ENCODE measurements around the gene ZFC3H1.

GRCh38 chr12:71585218-71585617 is 78.4 kb downstream of the ZFC3H1 start:
- TF ChIP-seq EZH2 (IDR thresholded peaks at IDR 0.05; ENCODE audit: insufficient read depth, poor library complexity, severe bottlenecking) (no peak), EZH2phosphoT487 (IDR thresholded peaks at IDR 0.05; ENCODE audit: insufficient read depth, low read depth) (no peak)
